Skin epidermis (tissue), 12 donors: ENCODE data around the gene BTBD17.

ENCODE experiments used
- H3K27ac ChIP-seq, 21 experiments: fragments of 200-600 bp; sonication (generic) in 11 of 21; one replicate each; pipeline ENCODE4 v1.5.0; 2020; ENCODE audit warnings: mild to moderate bottlenecking in 3 of 21, inconsistent platforms in 2 of 21, moderate library complexity in 2 of 21
- H3K4me3 ChIP-seq, 7 experiments: fragments of 200-600 bp; sonication (generic) in 2 of 7; one replicate each; pipeline ENCODE4 v1.5.0; 2020; ENCODE audit warnings: inconsistent platforms in 2 of 7, mild to moderate bottlenecking in 2 of 7, moderate library complexity in 1 of 7

BTBD17 gene

DNA sequence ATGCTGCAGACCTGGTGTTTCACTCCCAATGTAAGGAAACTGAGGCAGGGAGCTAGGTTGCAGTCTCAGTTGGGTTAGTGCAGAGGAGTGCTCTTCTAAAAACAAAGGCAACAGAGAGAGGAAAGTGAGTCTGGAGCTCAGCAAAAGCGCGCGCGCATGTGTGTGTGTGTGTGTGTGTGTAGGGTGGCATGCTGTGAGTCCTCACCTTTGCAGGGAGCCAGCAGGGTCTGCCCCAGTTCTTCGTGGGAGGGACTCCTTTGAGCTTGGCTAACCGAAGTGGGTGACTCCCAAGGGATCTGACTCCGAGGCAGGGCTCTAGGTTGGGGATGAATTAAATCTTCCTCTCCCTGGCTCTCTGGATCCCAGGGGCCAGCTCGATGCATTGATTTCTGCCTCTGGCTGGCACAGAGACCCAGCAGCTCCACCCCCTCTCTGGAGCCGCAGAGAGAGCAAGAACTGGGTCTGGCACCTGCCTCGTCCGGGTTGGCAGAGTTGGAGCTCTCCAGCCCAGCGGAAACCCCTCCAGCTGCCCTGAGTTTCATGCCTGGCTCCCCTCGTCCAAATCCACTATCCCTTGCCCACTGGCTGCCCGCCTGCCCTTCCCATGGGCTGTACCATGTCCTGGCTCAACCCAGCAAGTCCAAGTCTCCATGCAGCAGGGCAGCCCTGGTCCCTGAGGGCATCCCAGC, 1.3 kb upstream of the BTBD17 start:
- Histone ChIP-seq H3K27ac (no peak overlapping the region), H3K4me3 (no peak overlapping the region)

DNA sequence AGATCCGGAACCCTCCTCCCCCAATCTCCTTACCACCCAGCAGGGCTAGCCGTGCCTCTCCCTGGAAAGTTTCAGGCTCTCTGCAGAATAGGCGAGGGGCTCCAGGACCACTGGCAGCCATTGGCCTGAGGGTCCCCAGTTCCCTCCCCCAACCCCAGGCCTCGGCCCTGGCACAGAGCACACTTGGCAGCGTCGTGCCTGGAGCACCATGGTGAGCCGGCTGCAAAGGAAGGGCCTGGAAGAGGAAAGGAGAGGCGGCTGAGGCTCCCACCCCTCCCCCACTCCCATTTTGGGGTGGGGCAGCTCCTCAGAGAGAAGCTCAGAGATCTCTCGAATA, 369 bp upstream of the BTBD17 start:
- Histone ChIP-seq H3K27ac (no peak overlapping the region), H3K4me3 (no peak overlapping the region)

GRCh38 chr17:74360899-74361229, 804 bp downstream of the BTBD17 start:
- H3K27ac ChIP-seq, result no peak overlapping the region

GRCh38 chr17:74359916-74360315, 1.8 kb downstream of the BTBD17 start:
- no peak overlapping the region for H3K27ac ChIP-seq

More at GRCh38 chr17:74360899-74361229, 804 bp downstream of the BTBD17 start:
- H3K4me3 ChIP-seq, result no peak overlapping the region

GRCh38 chr17:74358697-74359096, 3.0 kb downstream of the BTBD17 start:
- H3K27ac ChIP-seq, result no peak overlapping the region

More at GRCh38 chr17:74359916-74360315, 1.8 kb downstream of the BTBD17 start:
- H3K4me3 ChIP-seq, result no peak overlapping the region

GRCh38 chr17:74357466-74357809, 4.2 kb downstream of the BTBD17 start:
- Histone ChIP-seq H3K27ac (no peak overlapping the region), H3K4me3 (peak overlapping the region in 3 of 7 experiments; percentile 7 to 23 (median 14))

More at GRCh38 chr17:74358697-74359096, 3.0 kb downstream of the BTBD17 start:
- no peak overlapping the region for H3K4me3 ChIP-seq

DNA sequence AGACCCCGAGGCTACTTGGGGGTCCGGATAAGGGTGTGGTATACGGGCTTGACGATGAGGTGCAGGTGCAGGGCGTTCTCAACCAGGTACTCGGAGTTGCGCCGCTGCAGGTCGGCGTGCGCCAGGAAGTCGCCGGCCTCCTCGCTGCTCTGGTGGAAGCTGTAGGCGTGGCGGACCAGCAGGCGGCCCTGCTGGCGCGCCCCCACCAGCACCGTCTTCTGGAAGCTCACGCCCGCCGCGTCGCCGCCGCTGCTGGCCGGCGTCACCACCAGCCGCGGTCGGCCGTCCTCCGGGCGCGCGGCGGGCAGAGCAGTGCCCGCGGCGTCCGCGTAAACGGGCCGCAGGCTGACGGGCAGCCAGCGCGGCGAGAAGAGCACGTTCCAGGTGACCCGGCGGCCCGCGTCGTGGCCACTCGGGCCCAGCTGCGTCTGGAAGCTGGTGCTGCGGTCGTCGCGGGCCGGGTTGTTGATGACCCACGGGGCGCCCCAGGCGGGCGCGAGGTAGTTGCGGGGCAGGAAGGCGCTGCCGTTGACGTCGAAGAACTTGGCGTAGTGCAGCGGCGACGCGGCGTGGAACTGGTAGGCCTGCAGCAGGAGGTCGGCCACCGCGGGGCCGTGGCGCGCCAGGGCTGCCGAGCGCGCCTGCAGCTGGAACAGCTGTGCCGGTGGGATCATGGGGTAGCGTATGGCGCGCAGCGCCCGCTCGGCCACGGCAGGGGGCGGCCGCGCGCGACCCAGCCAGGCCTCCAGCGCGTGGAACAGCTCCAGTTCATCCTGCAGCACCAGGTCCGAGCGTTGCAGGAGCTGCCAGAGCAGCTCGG, 4.8 kb downstream of the BTBD17 start:
- Histone ChIP-seq H3K27ac (no peak overlapping the region), H3K4me3 (peak overlapping the region in 5 of 7 experiments; percentile 0 to 23 (median 8))

GRCh38 chr17:74355065-74355464, 6.6 kb downstream of the BTBD17 start:
- Histone ChIP-seq H3K27ac (no peak overlapping the region), H3K4me3 (no peak overlapping the region)

GRCh38 chr17:74354561-74354960, 7.1 kb downstream of the BTBD17 start:
- H3K27ac ChIP-seq, result no peak overlapping the region
- H3K4me3 ChIP-seq, result no peak overlapping the region

GRCh38 chr17:74354123-74354522, 7.5 kb downstream of the BTBD17 start:
- Histone ChIP-seq H3K27ac (no peak overlapping the region), H3K4me3 (no peak overlapping the region)

GRCh38 chr17:74353446-74354060, 8.1 kb downstream of the BTBD17 start:
- H3K27ac ChIP-seq, result no peak overlapping the region
- H3K4me3 ChIP-seq, result no peak overlapping the region

DNA sequence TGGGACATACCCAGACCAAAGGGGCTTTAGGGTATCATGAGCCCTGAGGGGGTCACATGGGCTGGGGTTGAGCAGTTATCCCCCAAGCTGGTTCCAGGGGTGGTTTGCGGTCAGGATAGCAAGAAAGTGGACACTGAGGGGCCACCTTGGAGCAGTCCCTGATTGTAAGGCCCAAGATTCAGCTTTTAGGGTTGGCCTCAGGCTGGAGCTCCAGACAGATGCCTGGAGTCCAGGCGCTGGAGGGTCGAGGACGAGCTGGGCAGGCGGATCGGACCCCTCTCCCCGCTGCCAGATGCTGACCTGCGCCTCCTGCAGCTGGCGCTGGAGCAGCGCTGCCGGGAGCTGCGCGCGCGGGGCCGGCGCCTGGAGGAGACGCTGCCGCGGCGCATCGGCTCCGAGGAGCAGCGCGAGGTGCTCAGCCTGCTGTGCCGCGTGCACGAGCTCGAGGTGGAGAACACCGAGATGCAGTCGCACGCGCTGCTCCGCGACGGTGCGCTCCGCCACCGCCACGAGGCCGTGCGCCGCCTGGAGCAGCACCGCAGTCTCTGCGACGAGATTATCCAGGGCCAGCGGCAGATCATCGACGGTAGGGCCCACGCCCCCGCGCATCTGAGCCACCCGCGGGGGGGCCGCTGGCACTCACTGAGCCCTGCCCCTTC, 10.0 kb downstream of the BTBD17 start:
- Histone ChIP-seq H3K4me3 (no peak overlapping the region), H3K27ac (no peak overlapping the region)

- Histone ChIP-seq H3K27ac (no peak overlapping the region), H3K4me3 (no peak overlapping the region)
These were observed 11.2 kb downstream of the BTBD17 start for GRCh38 chr17:74350486-74350885.

DNA sequence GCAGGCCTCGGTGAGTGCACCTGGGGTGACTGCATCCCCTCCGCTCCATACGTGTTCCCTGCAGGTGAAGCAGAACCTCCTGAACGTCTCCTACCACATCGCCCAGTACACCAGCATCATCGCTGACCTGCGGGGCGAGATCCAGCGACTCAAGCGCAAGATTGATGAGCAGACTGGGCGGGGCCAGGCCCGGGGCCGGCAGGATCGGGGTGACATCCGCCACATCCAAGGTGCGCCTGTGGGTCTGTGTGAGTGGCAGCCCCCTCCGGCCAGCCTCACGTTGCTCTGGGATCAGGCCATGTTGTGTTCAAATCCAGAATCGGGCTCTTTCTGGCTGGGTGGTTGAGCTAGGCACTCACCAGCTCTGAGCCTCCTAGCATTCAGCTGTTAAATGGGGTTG, 12.5 kb downstream of the BTBD17 start:
- H3K27ac ChIP-seq, result no peak overlapping the region
- no peak overlapping the region for H3K4me3 ChIP-seq

- H3K27ac ChIP-seq, result no peak overlapping the region
- no peak overlapping the region for H3K4me3 ChIP-seq
These were observed 14.0 kb downstream of the BTBD17 start for GRCh38 chr17:74347646-74348045.

GRCh38 chr17:74345433-74346241, 16.0 kb downstream of the BTBD17 start:
- no peak overlapping the region for H3K4me3 ChIP-seq
- H3K27ac ChIP-seq, result no peak overlapping the region

- Histone ChIP-seq H3K4me3 (no peak overlapping the region), H3K27ac (no peak overlapping the region)
These were observed 17.0 kb downstream of the BTBD17 start for GRCh38 chr17:74344658-74345057.

DNA sequence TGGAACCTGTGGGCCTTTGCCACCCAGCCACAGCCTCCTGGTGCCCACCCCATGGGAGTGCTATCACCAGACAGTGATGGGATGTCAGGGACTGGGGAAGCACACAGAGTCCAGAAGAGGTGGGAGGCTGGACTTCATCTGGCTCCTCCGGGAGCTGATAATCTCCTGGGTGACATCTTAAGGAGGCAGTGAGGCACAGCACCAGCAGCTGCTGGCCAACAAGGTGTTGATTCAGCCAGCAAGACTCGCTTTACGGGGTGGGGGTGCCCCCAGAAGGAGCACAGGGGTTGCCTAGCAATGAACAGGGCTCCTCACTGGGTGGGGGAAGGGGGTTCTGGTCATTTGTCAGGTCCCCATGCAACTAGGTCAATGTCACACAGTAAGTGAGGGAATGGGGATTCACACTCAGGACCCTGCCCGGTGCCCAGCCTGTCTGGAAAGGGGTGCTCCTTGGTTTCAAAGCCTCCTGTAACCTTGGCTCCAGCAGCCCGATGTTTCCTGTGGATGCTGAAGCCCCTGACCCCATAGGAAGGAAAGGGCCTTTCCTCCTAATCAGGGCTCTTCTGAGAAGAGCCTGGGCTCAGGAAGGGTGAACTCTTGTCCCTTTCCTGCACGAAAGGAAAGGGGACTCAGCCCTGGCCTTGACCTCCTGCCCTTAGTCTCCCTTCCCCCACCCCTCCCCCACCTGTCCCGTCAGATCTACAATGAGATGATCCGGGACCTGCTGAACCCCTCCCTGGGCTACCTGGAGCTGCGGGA, 18.0 kb downstream of the BTBD17 start:
- Histone ChIP-seq H3K4me3 (no peak overlapping the region), H3K27ac (no peak overlapping the region)

DNA sequence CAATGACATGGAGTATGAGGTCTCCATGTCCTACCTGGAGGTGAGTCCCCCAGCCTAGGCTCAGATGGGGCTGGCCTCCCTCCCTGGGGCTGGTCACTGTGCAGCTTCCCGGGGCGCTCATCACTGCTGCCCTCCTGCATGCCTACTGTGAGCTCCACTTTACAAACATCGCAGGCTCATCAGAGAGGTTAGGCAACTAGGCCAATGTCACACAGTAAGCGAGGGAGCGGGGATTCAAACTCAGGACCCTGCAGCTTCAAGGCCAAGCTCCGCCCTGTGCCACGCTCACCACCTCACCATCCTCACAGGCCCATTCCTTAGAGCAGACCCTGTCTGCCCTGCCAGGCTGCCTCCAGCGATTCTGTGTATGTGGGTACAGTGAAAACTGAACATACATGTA, 18.5 kb downstream of the BTBD17 start:
- H3K4me3 ChIP-seq, result no peak overlapping the region
- no peak overlapping the region for H3K27ac ChIP-seq
